Posterior cingulate gyrus (tissue), 11 donors: ENCODE measurements around the gene CDC123.
"Not testable (repeated sequence)": the region's sequence is repeated elsewhere in the genome, so short reads cannot be mapped to it uniquely, and the experiment has no call there.

ENCODE experiments used
- DNase-seq, 10 donors: peaks; one replicate each; pipeline versions ENCODE4 v3.0.0 to v3.0.0-alpha.2; 2020 to 2021; ENCODE audit warnings: mixed read lengths in 3 of 10
- intact Hi-C: fragments of 100-400 bp; cut with DNase I; formaldehyde crosslinking; loops from one replicate; pipeline ENCODE4 v1.15.1; 2023

Gene CDC123, protein sequence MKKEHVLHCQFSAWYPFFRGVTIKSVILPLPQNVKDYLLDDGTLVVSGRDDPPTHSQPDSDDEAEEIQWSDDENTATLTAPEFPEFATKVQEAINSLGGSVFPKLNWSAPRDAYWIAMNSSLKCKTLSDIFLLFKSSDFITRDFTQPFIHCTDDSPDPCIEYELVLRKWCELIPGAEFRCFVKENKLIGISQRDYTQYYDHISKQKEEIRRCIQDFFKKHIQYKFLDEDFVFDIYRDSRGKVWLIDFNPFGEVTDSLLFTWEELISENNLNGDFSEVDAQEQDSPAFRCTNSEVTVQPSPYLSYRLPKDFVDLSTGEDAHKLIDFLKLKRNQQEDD

DNA sequence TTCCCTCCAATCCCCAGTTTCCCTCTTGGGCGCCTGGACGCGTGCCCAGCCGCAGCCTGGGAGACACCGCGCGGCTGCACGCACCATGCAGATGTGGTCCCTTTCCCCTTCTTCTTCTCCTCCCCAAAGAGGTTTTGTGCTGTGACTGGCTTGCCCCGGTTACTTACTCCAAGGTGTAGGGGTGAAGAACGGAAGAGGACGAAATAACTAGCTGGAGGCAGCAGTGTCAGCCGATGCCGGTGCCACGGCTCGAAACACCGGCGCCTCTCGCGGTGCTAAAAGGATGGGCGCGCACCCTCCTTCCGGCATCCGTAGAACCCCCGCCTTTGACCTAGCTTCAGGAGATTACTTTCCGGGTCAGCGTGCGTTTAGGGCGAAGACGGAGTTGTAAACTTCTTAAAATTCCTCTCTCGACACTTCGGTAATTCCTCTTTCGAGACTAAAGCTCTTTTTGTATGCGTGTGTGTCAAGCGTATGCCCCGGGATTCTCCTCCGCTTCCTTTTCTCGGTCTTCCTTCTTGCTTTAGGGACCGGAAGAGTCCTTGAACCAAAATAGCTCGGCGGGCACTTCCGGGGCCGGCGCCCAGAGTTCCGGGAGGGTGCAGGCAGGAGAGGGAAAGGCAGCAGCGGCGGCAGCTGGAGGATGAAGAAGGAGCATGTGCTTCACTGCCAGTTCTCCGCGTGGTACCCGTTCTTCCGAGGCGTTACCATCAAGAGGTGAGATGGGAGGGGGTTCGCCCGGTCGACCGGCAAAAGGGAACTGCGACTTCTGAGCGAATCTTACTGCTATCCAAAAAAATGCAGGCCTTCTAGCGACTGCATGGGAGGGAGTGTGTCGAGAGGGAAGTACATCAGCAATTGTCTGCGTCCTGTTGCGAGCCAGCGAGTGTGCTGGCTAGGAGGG is at the start of gene CDC123, which contains the start of gene NUDT5:
Gene CDC123 (plus strand): TSS at position 586 of the 904 bp plus-strand sequence. CDS start 58 bp downstream, at position 644.
Gene NUDT5 (minus strand): TSS at position 289 of the 904 bp plus-strand sequence. CDS start 9,600 bp downstream, outside the sequence.
- intact Hi-C loops, result loop anchor here (2.0 to 10.0 kb wide), 2 partner anchors 67 to 131 kb away; partner anchors contain the start of genes DHTKD1 and SEC61A2

GRCh38 chr10:12150163-12150562 is 45.8 kb upstream of the CDC123 start:
- intact Hi-C loops, result no loop called here
- DNase-seq, result no peak

More for the DNA sequence above, at the start of gene CDC123, which contains the start of gene NUDT5:
- peak; percentile 83 to 98 (median 87) for DNase-seq

DNA sequence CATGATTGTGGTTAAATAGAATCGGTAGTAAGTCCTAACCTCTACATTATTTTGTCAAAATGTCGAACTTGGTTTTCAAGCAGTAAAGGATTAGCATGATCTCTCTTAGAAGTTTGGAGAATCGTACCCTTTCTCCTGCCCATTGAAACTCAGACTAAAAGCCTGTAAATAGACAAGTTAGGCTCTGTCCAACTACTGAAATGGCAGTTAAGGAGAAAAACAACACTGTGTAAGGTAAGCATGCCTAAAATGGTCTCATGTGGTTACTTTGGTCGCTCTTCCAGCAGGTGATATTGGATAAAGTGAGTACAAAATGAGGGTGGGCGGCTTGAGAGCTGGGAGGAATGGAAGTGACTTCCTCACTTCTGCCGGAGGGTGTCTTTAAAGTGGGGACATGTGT is 41.5 kb upstream of the CDC123 start:
- intact Hi-C loops, result no loop called here
- no peak for DNase-seq

- DNase-seq, result no peak
- intact Hi-C loops, result no loop called here
Measured at GRCh38 chr10:12156367-12157123, 39.4 kb upstream of the CDC123 start.

GRCh38 chr10:12158111-12158510 is 37.9 kb upstream of the CDC123 start:
- no peak for DNase-seq
- intact Hi-C loops, result no loop called here

- intact Hi-C loops, result no loop called here
Measured at GRCh38 chr10:12160664-12161063, 35.3 kb upstream of the CDC123 start.

DNA sequence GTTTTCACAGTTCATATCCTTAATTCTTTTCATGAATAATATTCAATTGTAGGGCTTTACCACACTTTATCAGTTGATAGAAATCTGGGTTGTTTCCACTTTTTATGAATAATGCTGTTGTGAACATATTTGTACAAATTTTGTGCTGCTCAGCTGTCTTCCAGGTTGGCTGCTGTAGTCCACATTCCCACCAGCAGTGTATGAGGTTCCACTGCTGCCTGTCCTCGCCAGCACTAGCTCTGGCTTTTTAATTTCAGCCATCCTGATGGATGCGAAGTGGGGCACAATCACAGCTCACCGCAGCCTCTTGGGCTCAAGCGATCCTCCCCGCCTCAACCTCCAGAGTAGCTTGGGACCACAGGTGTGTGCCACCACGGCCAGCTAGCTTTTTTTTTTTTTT is 33.1 kb upstream of the CDC123 start:
- intact Hi-C loops, result no loop called here
- DNase-seq, result peak in 1 of 10 donors; percentile 61

More at GRCh38 chr10:12160664-12161063, 35.3 kb upstream of the CDC123 start:
- no peak for DNase-seq

DNA sequence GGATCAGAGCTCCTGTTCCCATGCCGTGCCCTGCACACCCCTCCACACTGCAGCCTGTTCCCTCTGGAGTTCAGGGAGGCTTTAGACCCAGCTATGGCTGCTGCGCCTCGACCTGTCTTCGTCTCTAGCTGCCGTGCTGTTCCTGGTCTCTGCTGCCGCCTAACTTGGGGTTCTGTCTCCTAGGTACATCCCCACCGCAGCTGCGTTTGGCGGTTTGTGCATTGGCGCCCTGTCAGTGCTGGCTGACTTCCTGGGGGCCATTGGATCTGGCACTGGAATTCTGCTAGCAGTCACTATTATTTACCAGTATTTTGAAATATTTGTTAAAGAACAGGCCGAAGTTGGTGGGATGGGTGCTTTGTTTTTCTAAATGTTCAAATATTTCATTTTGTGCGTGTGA is 31.9 kb upstream of the CDC123 start:
- intact Hi-C loops, result no loop called here
- peak in 1 of 10 donors; percentile 76 for DNase-seq

GRCh38 chr10:12165036-12165435 is 31.0 kb upstream of the CDC123 start:
- no peak for DNase-seq

DNA sequence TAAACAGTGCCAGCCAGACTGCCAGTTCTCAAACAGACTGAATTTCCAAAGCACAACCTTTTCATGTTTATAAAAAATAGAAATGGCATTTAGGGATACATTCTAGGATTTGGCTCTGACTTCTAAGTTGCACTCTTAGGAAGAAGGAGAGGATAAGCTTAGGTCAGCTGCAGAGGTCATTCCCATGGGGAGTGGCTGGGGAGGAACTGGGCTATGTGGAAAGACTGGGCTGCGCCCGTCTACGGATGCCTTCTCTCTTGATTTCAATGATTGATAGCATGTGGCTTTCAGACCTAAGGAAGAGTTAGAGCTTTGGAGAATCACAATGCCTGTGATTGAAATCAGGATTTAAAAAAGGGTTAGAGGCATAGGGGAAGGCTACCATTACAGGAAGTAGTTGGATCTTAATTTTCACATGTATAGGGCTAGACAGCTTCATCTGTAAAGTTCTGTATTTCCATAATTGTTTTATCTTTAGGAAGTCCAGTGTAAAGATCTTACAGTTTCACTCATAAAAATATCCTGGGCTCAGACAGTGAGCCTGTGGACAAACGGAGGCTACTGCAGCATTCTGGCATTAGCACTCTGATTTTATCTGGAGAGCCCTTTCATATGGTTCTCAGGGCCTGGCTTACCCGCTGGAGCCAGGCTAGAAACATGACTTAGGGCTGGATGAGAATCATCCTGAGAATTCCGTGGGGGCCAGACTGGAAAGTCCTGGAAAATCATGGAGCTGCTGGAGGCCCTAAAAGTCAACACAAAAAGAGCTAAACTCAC is 29.8 kb upstream of the CDC123 start:
- intact Hi-C loops, result no loop called here

More at GRCh38 chr10:12165036-12165435, 31.0 kb upstream of the CDC123 start:
- intact Hi-C loops, result no loop called here

DNA sequence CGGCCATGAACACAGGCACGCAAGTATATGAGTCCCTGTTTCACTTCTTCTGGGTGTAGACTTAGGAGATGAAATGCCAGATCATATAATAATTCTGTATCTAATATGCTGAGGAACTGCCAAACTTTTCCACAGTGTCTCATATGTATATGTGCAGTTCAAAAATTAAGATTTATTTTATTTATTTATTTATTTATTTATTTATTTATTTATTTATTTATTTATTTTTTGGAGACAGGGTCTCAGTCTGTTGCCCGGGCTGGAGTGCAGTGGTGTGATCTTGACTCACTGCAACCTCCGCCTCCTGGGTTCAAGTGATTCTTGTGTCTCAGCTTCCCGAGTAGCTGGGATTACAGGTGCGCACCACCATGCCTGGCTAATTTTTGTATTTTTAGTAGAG is 24.5 kb upstream of the CDC123 start:
- DNase-seq, result peak in 1 of 10 donors; percentile 67
- intact Hi-C loops, result not testable (repeated sequence)

More for the DNA sequence above, 29.8 kb upstream of the CDC123 start:
- DNase-seq, result no peak

DNA sequence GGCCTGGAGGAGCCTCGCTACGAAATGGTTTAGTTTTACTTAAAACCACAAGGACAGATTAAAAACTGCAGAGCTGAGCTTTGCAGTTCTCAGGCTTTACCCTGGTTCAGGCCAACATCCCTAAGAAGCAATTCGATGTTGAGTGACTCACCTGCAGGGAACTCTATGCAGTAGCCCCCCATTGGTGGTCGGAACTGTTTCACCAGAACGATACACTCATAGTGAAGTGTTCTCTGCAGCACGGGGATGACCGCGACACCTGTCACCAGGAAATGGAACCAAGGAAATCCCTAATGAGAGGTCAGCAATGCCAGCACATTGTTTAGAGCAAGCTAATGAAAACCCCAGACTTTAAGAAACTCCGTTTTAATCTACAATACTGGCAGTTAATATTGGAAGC is 18.3 kb upstream of the CDC123 start:
- no peak for DNase-seq
- intact Hi-C loops, result no loop called here

- DNase-seq, result no peak
Measured at GRCh38 chr10:12179606-12180170, 16.3 kb upstream of the CDC123 start.

DNA sequence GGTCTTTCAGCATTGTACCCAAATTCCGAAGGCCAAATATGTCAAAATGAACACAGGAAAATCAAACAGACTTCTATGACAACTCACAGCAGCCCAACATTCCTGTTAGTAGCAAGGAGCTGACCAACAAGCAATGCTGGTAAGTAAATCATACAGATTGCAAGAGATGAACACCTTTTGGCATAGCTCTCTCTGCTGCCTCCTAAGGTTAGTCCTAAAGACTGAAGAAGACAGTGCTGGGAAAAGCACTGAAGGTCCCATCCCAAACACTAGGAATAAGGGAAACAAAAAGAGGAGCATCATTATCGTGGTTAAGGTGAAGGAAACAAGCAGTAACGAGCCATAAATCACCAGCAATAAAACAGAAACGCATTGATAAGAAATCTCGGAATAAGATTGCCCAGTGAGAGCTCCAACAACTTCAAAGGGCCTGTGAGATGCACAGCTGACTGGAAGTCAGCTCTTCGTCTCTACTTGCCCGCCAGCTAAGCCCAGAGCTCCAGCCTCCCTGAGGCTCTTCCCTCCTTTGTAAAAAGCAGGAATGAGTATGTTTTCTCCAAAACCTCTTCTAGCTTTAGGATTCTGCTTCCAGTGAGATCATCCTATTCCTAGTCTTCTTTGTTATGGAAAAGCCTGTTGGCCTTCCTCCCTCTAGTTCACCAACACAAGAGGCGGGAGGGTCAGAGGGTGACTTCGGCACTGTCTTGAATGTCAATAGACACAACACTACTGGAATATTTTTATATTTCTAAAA is 15.6 kb upstream of the CDC123 start:
- DNase-seq, result no peak
- intact Hi-C loops, result no loop called here

More at GRCh38 chr10:12179606-12180170, 16.3 kb upstream of the CDC123 start:
- intact Hi-C loops, result no loop called here

- intact Hi-C loops, result no loop called here
- DNase-seq, result peak in 1 of 10 donors; percentile 30
Measured at GRCh38 chr10:12181065-12181775, 14.8 kb upstream of the CDC123 start.

GRCh38 chr10:12184165-12184564 is 11.8 kb upstream of the CDC123 start:
- intact Hi-C loops, result no loop called here
- peak in 1 of 10 donors; percentile 5 for DNase-seq

DNA sequence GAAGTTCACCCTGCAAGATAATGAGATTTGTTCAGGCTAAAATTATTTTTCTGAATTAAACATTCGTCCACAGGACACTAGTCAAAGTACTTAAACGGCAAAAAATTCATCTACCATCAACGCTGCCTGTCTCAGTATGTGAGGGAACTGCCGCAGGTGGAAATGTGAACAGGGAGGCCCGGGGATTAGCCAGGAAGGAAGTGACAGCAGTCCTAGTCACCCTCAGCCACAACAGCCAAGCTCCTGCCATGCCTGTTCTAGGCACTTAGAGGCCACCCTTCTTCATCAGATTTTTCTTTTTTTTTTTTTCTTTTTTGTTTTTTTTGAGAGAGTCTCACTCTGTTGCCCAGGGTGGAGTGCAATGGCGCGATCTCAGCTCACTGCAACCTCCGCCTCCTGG is 9.7 kb upstream of the CDC123 start:
- no peak for DNase-seq
- intact Hi-C loops, result no loop called here
